NCI-H524 (cell line): Measurements from ENCODE around the gene TNFSF15.
"Not testable (repeated sequence)": the region's sequence is repeated elsewhere in the genome, so short reads cannot be mapped to it uniquely, and the experiment has no call there.

ENCODE experiments used
- DNase-seq, 2 experiments: peaks; one replicate each; lab custom pipeline; 2025; lab: John Stamatoyannopoulos, UW

The TNFSF15 gene

GRCh38 chr9:114746591-114747346 lies 59.1 kb downstream of the TNFSF15 start:
- DNase-seq: peak in 1 of 2 experiments; percentile 65

- DNase-seq: no peak
These were observed 59.8 kb downstream of the TNFSF15 start for GRCh38 chr9:114745879-114746550.

GRCh38 chr9:114745108-114745848 lies 60.6 kb downstream of the TNFSF15 start:
- DNase-seq: no peak

- no peak for DNase-seq
These were observed 62.4 kb downstream of the TNFSF15 start for GRCh38 chr9:114743446-114743845.

GRCh38 chr9:114742947-114743346 lies 62.9 kb downstream of the TNFSF15 start:
- DNase-seq: no peak

GRCh38 chr9:114741521-114741920 lies 64.3 kb downstream of the TNFSF15 start:
- DNase-seq: not testable (repeated sequence)

GRCh38 chr9:114738581-114739316 lies 67.1 kb downstream of the TNFSF15 start:
- DNase-seq: peak; percentile 19 to 66

- no peak for DNase-seq
These were observed 68.0 kb downstream of the TNFSF15 start for GRCh38 chr9:114737847-114738246.

- no peak for DNase-seq
These were observed 68.7 kb downstream of the TNFSF15 start for GRCh38 chr9:114737118-114737517.

GRCh38 chr9:114735704-114736103 lies 70.1 kb downstream of the TNFSF15 start:
- DNase-seq: no peak

- DNase-seq: not testable (repeated sequence)
These were observed 70.7 kb downstream of the TNFSF15 start for GRCh38 chr9:114735139-114735538.
